Inflammatory macrophage (primary cell): ENCODE results near the gene YTHDC2.

ENCODE experiments used
- DNase-seq, 2 donors: peaks; one replicate each; pipeline ENCODE4 v3.0.0-alpha.2; 2020 to 2022

YTHDC2 gene

GRCh38 chr5:113606298-113607134, 93.0 kb downstream of the YTHDC2 start:
- DNase-seq, result peak; percentile 59 to 61

- no peak for DNase-seq
Measured at GRCh38 chr5:113607361-113607760, 93.9 kb downstream of the YTHDC2 start.

GRCh38 chr5:113608113-113608596, 94.7 kb downstream of the YTHDC2 start:
- no peak for DNase-seq

GRCh38 chr5:113612060-113612496, 98.6 kb downstream of the YTHDC2 start:
- DNase-seq, result peak; percentile 9 to 43

GRCh38 chr5:113614191-113614590, 100.7 kb downstream of the YTHDC2 start:
- no peak for DNase-seq

- no peak for DNase-seq
Measured at GRCh38 chr5:113615708-113616107, 102.2 kb downstream of the YTHDC2 start.

GRCh38 chr5:113617191-113617796, 103.8 kb downstream of the YTHDC2 start:
- DNase-seq, result no peak

- peak; percentile 5 to 63 for DNase-seq
Measured at GRCh38 chr5:113632996-113633395, 119.5 kb downstream of the YTHDC2 start.

- no peak for DNase-seq
Measured at GRCh38 chr5:113634957-113635356, 121.5 kb downstream of the YTHDC2 start.

GRCh38 chr5:113641715-113642114, 128.2 kb downstream of the YTHDC2 start:
- DNase-seq, result no peak
